ENCODE data around the gene MACROH2A1.
"Not testable (repeated sequence)": the region's sequence is repeated elsewhere in the genome, so short reads cannot be mapped to it uniquely, and the experiment has no call there.

The MACROH2A1 gene

DNA sequence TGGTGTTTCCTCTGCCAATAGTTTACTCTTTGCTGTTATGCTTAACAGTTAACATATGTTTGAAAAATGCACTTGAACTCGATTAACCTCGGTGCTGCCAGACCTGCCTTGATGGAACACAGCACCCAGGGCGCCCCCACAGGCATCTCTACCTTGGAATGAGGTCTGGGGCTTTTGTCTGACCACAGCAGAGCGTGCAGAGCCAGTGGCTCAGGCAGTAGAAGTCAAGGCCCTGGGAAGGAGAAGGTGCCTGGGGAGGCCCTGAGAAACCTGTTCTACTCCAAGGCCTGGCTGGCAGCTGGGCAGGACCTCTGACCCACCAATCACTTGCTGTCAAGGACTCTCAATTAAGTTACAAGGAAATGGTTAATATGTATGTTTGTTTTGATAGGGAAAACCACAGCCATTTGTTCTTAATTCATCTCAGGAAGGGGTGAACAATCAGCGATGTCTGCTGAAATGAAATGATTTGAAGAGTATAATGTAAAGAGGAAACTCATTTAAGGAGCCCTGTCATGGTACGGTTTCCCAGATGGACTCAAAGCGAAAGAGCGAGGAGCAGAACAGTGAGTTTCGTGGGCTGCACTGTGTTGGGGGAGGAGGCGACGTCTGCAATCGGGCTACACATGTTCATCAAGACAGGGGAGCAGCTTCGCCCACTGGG is 21.9 kb downstream of the MACROH2A1 start:
- peak; percentile 50 for DNase-seq

DNA sequence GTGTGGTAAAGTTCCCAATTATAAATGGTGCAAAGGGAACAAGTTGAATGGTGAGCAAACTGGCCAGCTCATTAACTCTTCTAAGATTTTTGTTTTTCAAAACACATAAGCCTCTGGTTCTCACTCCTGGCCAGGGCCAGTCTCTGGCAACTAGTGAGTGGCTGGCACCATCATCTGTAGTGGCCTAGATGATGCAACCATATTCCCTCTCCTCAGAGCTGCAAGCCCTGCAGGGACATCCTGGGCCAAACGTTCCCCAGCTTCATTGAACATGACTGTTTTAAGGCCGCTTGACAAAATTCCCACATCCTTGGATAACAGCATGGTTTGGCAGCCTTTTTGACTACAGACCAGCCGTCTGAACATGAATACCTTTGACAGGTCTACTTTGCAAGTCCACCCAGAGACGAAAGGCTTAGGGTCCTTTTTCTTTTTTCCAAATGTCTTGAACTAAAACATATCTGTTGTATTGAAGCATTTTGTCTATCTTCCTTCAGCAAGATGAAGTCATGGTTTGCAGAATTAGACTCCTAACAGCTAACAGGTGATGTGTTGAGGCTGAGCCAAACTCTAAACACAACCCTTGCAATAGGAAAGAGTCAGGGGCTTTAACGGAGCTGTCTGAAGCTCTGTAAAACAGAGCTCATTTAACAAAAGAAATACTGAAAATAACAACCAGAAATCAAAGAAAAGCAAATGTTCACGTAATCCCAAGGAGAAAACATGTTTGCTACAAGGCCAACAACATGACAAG is 23.8 kb downstream of the MACROH2A1 start:
- DNase-seq = no peak

DNA sequence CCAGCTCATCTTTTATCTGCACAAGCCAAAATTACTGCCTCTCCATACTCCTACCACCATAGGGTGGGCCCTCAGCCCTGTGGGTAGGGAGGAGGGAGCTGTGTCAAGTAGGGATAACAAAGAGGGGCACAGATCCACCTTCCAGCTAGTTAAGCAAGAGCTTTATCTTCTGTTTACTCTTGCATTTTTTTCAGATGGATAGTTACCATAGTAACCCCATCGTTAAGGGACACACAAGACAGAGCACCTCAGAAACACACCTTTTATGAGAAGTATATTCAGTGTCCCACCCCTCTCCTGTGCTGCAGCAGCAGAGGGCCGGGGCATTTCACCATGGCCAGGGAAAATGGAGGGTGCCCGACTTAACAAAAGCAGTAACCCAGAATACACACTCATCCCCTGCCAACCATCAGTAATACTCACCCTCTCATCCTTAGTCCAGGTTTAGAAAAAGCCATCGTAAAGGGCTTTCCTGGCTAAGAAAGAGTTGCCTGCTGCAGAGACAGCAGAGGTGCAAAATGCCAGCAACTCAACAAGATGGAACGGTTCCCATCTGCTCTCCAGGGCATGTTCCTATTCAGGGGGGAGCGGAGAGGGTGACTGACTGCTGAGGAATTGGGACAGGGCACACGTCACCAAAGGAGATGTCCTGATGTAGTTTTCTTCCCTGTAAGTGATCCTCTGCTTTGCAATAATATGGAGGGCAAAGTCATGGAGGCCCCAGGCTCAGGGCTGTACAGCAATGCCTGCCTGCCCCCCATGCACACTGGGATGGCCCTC is 25.1 kb downstream of the MACROH2A1 start:
- no peak for DNase-seq

DNA sequence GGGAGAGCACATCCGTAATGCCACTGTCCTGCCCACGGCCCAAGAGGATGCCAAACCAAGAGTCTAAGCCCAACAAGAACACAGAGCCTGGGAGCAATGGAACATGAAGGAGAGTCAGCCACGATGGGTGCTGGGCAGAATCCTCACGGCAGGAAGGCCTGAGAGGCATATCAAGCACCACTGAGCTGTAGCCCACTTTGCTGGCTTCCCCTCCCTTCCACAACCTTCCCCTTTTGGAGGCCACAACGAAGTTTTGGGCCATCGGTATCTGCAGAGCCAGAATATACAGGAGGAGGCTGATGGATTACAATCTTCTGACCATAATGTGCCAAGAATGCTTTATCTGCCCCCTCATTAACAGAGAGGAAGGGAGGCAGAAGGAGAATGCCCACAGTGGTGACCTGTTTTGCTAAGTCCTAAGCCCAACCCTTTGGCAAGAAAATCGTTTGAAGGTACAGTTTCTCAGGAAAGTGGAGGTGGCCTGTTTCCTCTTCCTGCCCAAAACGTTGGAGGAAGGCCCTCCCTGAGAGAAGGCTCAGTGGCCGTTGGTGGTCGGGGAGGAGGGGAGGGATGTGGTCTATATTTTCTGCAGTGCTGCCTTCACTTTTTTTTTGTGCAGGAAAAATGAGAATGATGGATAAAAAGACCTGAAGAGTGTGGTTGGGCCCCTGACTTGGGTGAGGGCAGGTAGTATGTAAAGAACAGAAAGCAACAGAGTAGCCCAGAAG is 26.2 kb downstream of the MACROH2A1 start:
- DNase-seq = no peak

DNA sequence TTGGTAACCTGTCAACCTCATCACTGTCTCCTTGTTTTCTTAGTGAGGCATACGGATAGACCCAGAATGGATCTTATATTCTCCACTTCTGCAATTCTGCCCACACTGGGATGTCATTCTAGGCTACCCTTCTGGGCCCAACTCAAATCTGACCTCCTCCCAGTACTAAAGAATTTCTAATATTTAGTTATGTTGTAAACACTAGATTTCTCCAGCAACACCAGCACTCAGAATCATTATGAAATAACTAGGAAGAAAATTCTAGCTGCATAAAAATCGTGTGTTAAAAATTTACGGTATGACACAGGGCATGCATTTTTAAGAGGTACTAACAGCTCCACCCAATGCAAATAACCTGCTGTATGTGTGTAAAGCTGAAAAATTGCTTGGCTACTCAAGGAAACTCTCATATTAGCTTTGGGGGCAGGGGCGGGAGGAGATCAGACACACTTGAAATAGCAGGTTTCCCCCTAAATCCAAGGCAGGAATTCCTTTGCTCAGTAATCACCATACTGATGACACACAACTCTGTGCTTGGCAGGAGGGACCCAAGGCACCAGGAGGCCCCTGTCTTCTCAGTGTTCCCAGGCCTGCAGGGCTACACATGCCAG is 27.3 kb downstream of the MACROH2A1 start:
- peak; percentile 78 for DNase-seq

DNA sequence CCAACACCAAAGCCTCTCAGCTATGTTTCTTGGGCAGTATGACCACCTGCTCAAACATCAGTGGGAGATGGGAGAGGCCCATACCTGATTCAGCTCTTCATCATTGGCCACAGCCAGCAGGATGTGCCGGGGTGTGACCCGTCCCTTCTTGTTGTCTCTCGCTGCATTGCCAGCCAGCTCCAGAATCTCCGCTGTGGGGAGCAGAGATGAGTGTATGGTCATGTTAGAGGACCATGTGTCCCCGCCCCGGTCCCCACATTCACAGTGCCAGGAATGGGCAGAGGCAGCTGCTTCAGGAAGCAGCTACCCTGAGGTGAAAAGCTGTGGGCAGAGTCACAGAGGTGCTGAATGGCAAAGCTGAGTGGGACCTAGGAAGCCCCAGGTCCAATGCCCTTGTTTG is 29.1 kb downstream of the MACROH2A1 start:
- no peak for DNase-seq

DNA sequence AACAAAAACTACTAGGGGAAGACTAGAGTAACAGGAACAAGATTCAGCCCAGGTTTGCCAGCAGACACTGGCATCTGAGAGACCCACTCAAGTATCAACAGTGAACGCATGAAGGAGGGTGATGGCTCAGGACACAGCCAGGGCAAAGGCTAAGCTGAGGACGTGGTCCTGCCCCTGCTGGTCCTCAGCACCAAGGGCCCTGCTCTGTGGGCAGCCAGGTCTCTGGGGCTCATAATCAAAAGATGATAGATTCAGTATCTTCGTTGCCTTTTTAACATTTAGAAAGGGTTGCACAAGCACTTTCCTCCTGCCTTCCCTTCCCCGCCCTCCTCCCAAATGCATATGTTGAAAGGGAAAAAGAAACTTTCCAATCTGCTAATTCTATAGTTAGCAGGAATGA is 31.5 kb downstream of the MACROH2A1 start:
- no peak for DNase-seq

DNA sequence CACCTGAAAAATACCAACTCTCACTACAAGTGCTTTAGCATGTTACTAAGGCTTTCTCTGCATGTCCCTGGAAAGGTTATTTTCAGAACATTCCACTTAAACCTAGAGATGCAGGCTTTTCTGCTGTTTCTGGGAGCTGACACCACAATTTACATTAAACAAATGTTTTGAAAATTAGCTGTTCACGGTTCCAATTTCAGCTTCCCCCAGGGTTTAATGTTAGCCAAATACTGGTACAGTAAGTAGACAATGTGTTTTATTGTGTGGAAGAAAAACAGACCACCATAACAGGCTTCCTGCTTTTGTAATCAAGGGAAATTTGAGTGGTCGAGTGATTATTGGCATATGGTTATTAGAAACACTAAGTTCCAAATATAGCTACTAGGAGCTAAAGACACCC is 32.0 kb downstream of the MACROH2A1 start:
- DNase-seq = peak; percentile 46

DNA sequence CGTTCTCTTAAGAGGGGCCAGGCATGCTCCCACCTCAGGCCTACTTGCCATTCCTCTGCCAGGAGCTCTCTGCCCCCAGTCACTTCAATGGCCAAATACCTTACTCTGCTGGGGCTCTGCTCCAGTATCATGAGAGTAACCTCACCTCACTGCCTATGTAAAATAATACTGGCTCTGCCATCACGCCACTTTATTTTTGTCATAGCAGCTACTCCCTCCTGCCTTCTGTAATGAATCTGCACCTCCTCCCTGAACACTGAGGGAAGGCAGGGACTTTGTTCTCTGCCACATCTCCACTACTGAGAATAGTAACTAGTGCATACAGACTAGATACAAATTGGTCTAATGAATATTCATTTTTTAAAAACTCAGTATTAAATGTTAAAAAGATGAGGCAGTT is 33.8 kb downstream of the MACROH2A1 start:
- DNase-seq = no peak

DNA sequence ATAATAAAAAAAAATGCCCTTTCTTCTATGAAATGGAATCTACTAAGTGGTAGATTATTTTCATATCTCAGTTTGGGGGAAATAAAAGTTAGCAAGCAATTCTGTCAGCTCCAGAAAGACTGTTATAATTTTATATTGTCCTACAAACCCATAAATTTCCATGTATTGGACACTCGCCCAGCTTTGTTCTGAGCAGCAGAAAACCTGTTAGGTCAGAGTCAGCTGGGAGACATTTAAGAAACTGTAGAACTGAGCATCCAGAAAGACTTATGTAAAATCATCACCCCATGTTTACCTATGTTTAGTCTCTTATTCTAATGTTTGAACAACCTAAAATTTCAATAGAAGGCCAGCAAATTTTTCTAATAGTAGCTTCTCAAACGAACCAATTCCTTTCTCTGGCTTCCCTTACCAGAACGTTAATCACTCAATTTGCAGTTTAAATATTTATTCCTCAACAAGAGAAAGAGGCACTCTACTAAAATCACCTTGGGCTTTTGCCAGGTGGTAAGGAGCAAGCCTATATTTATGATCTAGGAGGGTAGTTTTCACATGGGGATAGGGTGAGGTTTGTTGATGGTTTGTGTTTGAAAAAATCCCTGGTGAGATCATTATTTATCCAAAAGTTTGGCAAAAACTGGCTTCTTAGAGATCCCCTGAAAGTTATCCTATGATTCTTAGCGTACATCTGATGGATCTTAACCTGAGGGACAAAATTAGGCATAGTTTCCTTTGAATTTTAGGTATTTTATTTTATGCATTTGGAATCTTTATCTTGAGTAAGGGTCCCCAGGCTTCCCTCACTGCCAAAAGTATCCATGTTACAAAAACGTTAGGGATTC is 34.4 kb downstream of the MACROH2A1 start:
- no peak for DNase-seq

DNA sequence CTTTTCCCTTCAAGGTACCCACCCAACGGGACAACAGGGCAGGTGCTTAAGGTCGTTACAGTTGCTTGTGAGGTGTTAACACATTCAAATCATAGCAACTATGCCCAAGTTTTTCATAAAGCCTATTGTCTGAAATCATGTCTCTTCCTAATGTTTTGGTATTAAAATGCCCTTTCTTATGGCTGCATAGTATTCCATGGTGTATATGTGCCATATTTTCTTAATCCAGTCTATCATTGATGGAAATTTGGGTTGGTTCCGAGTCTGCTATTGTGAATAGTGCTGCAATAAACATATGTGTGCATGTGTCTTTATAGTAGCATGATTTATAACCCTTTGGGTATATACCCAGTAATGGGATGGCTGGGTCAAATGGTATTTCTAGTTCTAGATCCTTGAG is 35.7 kb downstream of the MACROH2A1 start:
- not testable (repeated sequence) for DNase-seq

DNA sequence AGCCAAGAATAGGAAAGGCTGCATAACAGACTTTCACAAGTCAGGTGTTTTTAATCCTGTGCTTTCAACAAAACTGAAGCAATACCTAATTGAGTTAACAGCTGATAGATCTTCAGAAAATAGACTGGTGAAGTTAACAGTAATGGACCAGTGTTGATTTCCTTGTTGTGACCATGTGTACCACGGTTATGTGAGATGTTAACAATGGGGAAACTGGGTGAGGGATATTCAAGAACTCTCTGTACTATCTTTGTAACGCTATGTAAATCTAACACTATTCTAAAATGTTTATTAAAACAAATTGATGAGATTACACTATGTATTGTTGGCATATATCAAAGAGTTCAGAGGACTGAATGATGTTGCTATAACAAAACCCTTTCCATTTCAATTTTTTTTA is 36.9 kb downstream of the MACROH2A1 start:
- DNase-seq = no peak

DNA sequence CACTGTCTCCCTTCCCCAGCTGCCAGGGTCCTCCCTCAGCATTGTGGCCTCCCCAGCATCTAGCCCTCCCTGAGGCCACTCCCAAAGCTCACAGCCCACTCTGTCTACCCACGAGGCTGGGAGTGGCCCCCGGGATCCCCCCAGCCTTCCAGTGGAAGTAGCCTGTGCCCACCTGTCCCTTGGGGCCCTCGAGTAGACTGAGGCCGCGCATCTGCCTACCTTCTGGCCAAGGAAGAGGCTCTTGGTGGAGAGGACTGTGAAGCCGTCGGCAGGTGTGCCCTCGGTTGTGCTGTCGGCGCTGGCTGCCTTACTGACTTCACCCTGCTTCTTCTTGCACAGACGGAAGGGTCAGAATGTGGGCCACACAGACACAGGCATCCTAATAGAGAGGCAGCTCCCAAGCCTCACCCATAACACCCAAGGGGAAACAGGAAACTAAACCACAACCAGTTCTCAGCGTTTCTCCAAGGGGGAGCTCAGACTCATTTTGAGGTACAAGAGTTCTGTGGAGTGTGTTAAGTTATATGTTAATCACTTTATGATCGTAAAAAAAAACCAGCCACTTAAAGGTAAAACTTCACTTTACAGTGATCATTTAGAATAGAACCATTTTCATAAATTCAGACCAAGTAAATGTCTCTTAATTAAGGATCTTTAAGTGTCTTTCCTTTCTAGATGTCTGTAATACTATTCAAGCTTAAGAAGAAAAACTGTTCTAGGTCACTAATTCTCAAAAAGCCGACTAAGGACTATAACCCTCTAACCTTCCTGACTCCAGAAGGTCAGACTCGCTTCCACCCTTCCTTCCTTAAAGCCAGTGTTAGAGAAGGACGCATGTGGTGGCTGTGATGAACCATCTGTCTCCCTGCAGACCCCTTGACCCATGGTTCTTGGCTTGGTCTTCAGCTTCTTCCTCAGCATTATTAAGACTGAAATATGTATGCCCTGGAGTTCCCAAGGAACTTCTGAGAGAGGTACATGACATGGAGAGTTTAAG is 38.5 kb downstream of the MACROH2A1 start:
- no peak for DNase-seq

DNA sequence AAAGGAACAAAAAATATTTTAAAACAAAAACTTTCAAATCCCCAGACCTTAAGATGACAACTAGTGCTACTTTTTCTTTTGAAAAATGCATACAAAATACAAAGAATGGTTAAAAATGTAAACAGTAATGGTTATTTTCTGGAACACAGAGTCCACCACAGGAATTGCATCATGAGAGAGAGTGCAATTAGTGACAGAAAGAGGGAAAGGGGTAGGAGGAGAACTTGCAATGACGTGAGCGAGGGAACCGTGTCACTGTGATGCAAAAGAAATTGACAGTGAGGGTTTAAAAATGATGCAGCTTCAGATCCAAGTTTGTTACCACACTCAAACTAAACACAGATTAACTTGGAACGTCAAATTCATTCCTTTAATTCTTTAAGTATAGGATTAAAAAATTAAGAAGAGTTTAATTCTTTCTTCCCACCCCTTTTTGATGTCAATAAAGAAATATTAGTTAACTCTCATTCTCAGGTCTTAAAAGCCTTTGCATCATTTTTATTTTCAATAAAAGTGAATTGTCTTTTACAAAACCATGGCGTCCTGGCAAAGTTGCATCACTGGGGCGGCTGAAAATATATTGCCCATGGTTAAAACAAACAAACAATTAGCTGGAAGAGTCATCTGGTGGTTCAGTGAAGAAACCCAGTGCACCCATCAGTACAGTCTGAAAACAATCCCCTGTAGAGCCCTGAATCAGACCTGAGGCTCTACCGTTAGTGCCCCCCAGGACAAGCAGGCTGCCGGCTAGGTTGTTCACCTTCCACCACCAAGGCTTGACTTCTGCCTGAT is 39.5 kb downstream of the MACROH2A1 start:
- no peak for DNase-seq

DNA sequence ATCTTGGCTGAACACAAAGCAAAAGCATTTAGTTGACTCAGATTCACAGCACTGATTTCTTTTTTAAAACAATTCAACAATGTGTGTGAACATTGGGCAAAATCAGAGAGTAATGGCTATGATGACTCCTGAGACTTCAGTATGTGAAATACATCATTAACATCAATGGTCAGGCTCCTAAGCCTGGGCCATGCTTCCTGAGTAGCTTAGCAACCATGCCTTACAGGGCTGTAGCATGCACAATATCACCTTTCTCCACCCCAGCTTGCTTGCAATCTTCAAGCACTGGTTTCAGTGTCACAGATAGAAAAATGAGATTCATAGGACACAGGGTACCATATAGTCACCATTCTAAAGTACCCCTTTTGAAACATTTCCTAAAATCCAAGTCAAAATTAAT is 41.3 kb downstream of the MACROH2A1 start:
- no peak for DNase-seq

DNA sequence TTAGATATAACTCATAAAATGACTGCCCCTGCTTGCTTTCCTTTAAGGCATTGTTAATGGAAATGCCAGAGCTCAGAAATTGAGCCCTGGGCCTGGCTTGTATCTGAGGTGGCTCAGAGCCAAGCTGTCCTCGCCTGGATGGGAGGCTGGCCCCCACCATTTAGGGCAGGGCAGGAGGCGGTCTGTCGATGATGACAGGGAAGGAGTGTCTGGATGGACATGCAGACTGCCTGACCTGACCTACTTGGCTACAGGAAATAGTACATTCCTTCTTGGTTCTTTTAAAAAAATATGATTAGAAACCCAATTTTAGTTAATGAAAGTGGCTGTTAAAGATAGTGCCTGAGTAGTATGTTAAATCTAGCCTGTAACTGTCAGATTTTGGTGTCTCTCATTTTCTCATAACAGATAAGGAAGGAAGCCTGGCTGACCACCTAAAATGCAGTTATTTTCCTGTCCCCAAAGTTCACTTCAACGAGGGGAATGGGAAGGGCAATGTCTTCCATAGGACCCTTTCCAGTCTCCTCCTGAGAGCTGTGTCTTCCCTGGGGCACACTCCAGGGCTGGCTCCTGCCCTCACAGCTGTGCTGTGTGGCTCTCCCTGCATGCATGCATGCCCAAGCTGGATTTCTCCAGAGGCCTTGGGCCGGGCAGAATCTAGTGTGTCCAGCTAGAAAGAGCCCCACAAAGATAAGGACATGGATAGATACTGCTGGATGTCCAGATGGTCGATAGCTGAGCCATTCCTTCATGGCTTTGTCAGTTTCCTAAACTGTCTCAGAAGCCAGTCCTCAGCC is 42.3 kb downstream of the MACROH2A1 start:
- peak; percentile 39 for DNase-seq

DNA sequence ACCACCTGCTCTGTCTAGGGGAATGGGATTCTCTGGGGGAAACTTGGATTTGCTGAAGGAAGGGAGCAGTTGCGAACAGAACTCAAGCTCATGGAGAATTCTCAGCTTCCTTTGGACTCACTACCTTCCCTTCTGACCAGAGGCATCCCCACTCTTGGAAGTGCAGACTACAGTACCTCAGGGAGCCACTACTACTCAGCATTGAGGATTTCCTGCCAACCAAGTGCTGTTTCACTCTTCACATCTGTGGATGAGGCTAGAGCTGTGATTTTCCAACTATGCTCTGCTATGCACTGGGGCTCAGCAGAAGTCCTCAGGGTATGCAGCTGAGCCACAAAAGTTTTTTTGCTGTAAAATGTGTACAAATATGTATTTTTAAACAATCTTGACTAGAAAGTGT is 43.9 kb downstream of the MACROH2A1 start:
- DNase-seq = peak; percentile 22

DNA sequence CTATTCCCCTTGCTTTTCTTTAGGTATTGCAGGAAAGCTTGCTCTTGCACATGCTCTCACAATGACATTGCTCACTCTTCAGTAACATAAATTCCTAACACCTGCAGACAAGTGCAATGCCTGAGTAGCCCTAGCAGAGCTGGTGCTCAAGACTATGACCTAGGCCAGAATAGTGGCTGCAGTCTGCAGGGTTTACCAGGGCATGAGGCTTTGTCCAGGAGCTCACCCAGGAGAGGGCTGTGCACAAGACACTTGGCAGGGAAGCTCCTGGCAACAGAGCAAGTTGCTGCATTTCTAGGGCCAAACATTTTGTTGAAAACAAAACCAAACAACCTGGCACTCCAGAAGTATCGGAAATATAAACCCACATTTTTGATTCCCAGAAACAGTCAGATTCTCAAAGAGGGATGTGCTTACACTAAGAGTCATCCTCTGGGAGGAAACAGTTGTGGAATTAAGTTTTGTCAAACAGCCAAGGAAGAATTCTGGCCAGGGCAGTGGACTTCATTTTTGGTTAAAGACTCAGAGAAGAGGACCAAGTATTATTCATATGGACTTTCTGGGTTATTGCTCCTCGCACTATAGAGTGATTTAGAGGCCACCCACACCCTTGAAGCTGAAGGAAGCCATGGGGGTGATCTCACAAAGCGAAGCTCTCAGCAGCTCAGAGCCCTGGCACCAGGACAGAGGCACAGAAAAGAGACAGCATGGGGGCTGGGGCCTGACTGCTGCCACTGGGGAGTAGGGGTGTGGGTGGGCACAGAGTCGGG is 44.9 kb downstream of the MACROH2A1 start:
- DNase-seq = peak; percentile 91
